Measurements from ENCODE around the gene CRYBB1.

- TF ChIP-seq, protein P1, sequence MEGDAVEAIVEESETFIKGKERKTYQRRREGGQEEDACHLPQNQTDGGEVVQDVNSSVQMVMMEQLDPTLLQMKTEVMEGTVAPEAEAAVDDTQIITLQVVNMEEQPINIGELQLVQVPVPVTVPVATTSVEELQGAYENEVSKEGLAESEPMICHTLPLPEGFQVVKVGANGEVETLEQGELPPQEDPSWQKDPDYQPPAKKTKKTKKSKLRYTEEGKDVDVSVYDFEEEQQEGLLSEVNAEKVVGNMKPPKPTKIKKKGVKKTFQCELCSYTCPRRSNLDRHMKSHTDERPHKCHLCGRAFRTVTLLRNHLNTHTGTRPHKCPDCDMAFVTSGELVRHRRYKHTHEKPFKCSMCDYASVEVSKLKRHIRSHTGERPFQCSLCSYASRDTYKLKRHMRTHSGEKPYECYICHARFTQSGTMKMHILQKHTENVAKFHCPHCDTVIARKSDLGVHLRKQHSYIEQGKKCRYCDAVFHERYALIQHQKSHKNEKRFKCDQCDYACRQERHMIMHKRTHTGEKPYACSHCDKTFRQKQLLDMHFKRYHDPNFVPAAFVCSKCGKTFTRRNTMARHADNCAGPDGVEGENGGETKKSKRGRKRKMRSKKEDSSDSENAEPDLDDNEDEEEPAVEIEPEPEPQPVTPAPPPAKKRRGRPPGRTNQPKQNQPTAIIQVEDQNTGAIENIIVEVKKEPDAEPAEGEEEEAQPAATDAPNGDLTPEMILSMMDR (IDR thresholded peaks at IDR 0.05): no peak
- TF ChIP-seq POLR2A (IDR thresholded peaks at IDR 0.05): no peak
Observed at GRCh38 chr22:26584010-26584409, 33.8 kb downstream of the CRYBB1 start.
